Hematopoietic multipotent progenitor cell treated with erythropoietin and hydrocortisone succinate and interleukin-3 and kit ligand, for 17 days (in vitro differentiated cells): ENCODE measurements around the gene RBMS3.

Source experiments
- DNase-seq: peaks from one replicate; pipeline ENCODE4 v3.0.0-alpha.2; 2015; ENCODE audit warnings: low spot score

The RBMS3 gene

GRCh38 chr3:29525254-29525881 is 244.5 kb downstream of the RBMS3 start:
- DNase-seq: no peak

GRCh38 chr3:29527246-29527645 is 246.4 kb downstream of the RBMS3 start:
- no peak for DNase-seq

GRCh38 chr3:29531644-29532043 is 250.8 kb downstream of the RBMS3 start:
- no peak for DNase-seq

- DNase-seq: no peak
Observed at GRCh38 chr3:29532473-29532872, 251.6 kb downstream of the RBMS3 start.

- DNase-seq: no peak
Observed at GRCh38 chr3:29534006-29534405, 253.1 kb downstream of the RBMS3 start.

- no peak for DNase-seq
Observed at GRCh38 chr3:29536016-29536758, 255.3 kb downstream of the RBMS3 start.

GRCh38 chr3:29537889-29538609 is 257.2 kb downstream of the RBMS3 start:
- no peak for DNase-seq

GRCh38 chr3:29538610-29538958 is 257.7 kb downstream of the RBMS3 start:
- DNase-seq: no peak

GRCh38 chr3:29540544-29540943 is 259.7 kb downstream of the RBMS3 start:
- DNase-seq: no peak

- no peak for DNase-seq
Observed at GRCh38 chr3:29544701-29545363, 264.0 kb downstream of the RBMS3 start.

- no peak for DNase-seq
Observed at GRCh38 chr3:29545615-29546014, 264.7 kb downstream of the RBMS3 start.

- no peak for DNase-seq
Observed at GRCh38 chr3:29552051-29552450, 271.2 kb downstream of the RBMS3 start.

- no peak for DNase-seq
Observed at GRCh38 chr3:29554566-29554965, 273.7 kb downstream of the RBMS3 start.

- DNase-seq: no peak
Observed at GRCh38 chr3:29555590-29555989, 274.7 kb downstream of the RBMS3 start.

- DNase-seq: no peak
Observed at GRCh38 chr3:29557186-29557585, 276.3 kb downstream of the RBMS3 start.

GRCh38 chr3:29557825-29558224 is 277.0 kb downstream of the RBMS3 start:
- no peak for DNase-seq

GRCh38 chr3:29559741-29560465 is 279.0 kb downstream of the RBMS3 start:
- no peak for DNase-seq

GRCh38 chr3:29561651-29562149 is 280.8 kb downstream of the RBMS3 start:
- no peak for DNase-seq

GRCh38 chr3:29565236-29565635 is 284.4 kb downstream of the RBMS3 start:
- DNase-seq: no peak

GRCh38 chr3:29567501-29567900 is 286.6 kb downstream of the RBMS3 start:
- no peak for DNase-seq

GRCh38 chr3:29568355-29568754 is 287.5 kb downstream of the RBMS3 start:
- DNase-seq: no peak

GRCh38 chr3:29576181-29576580 is 295.3 kb downstream of the RBMS3 start:
- no peak for DNase-seq
